Measurements from ENCODE around the gene SPATA24.
A peak's percentile ranks its signal among the peaks of the same experiment; 100 is the strongest.

Gene SPATA24

GRCh38 chr5:139403418-139403786 lies 487 bp downstream of the SPATA24 start:
- no peak for TF ChIP-seq CTCF (IDR thresholded peaks at IDR 0.05; ENCODE audit: low read depth, low read length)
- H3K4me3 ChIP-seq (replicated peaks in 1 of 2; ENCODE audit: low read depth in 2 of 2, low read length in 2 of 2): peak overlapping the region; percentile 50 to 68
- no peak for DNase-seq (ENCODE audit: low read depth in 2 of 2)

- TF ChIP-seq CTCF (IDR thresholded peaks at IDR 0.05; ENCODE audit: low read depth, low read length): peak; percentile 51
- no peak overlapping the region for H3K4me3 ChIP-seq (replicated peaks in 1 of 2; ENCODE audit: low read depth in 2 of 2, low read length in 2 of 2)
- DNase-seq (ENCODE audit: low read depth in 2 of 2): peak in 1 of 2 donors; percentile 44
Measured at GRCh38 chr5:139402561-139403158, 1.2 kb downstream of the SPATA24 start.

GRCh38 chr5:139401546-139401945 lies 2.3 kb downstream of the SPATA24 start:
- DNase-seq (ENCODE audit: low read depth in 2 of 2): no peak
- no peak overlapping the region for H3K4me3 ChIP-seq (replicated peaks in 1 of 2; ENCODE audit: low read depth in 2 of 2, low read length in 2 of 2)
- TF ChIP-seq CTCF (IDR thresholded peaks at IDR 0.05; ENCODE audit: low read depth, low read length): no peak

- TF ChIP-seq CTCF (IDR thresholded peaks at IDR 0.05; ENCODE audit: low read depth, low read length): no peak
- DNase-seq (ENCODE audit: low read depth in 2 of 2): no peak
Measured at GRCh38 chr5:139399501-139400121, 4.3 kb downstream of the SPATA24 start.

GRCh38 chr5:139397921-139398320 lies 6.0 kb downstream of the SPATA24 start:
- DNase-seq (ENCODE audit: low read depth in 2 of 2): peak in 1 of 2 donors; percentile 29
- no peak overlapping the region for H3K4me3 ChIP-seq (replicated peaks in 1 of 2; ENCODE audit: low read depth in 2 of 2, low read length in 2 of 2)
- no peak for TF ChIP-seq CTCF (IDR thresholded peaks at IDR 0.05; ENCODE audit: low read depth, low read length)

More at GRCh38 chr5:139399501-139400121, 4.3 kb downstream of the SPATA24 start:
- H3K4me3 ChIP-seq (replicated peaks in 1 of 2; ENCODE audit: low read depth in 2 of 2, low read length in 2 of 2): no peak overlapping the region

GRCh38 chr5:139396691-139397090 lies 7.2 kb downstream of the SPATA24 start:
- no peak for TF ChIP-seq CTCF (IDR thresholded peaks at IDR 0.05; ENCODE audit: low read depth, low read length)
- H3K4me3 ChIP-seq (replicated peaks in 1 of 2; ENCODE audit: low read depth in 2 of 2, low read length in 2 of 2): no peak overlapping the region
- DNase-seq (ENCODE audit: low read depth in 2 of 2): no peak

All from cardiac fibroblast (primary cell).